Mesenchymal stem cell (in vitro differentiated cells and primary cell): Measurements from ENCODE around the gene SEZ6.

ENCODE experiments used
- DNase-seq: peaks from one replicate; pipeline ENCODE4 v3.0.0-alpha.2; 2013
- H2AFZ ChIP-seq: one replicate; pipeline ENCODE4 v1.6.1; 2013; ENCODE audit warnings: low read depth, mild to moderate bottlenecking, control low read depth, inconsistent platforms, low read length, moderate library complexity
- H2AK5ac ChIP-seq: 2 replicates; pipeline ENCODE4 v1.6.1; 2013; ENCODE audit warnings: low read length, moderate library complexity, mild to moderate bottlenecking, inconsistent platforms; ENCODE audit not compliant: severe bottlenecking
- H2BK120ac ChIP-seq: one replicate; pipeline ENCODE4 v1.6.1; 2013; ENCODE audit warnings: low read depth, mild to moderate bottlenecking, inconsistent platforms, low read length, moderate library complexity
- H2BK12ac ChIP-seq, 2 experiments: one replicate each; pipeline ENCODE4 v1.6.1; 2013; ENCODE audit warnings: inconsistent platforms in 2 of 2, low read length in 2 of 2, mild to moderate bottlenecking in 2 of 2, moderate library complexity in 2 of 2, control low read depth in 1 of 2
- H2BK15ac ChIP-seq: one replicate; pipeline ENCODE4 v1.6.1; 2013; ENCODE audit warnings: mild to moderate bottlenecking, low read depth, inconsistent platforms; ENCODE audit not compliant: poor library complexity, severe bottlenecking
- H2BK5ac ChIP-seq: 2 replicates; pipeline ENCODE4 v1.6.1; 2013; ENCODE audit warnings: low read depth, mild to moderate bottlenecking, low read length, control low read depth, inconsistent platforms; ENCODE audit not compliant: poor library complexity, severe bottlenecking
- H3K14ac ChIP-seq, 2 experiments: one replicate each; pipeline ENCODE4 v1.6.1; 2013; ENCODE audit warnings: inconsistent platforms in 2 of 2, low read length in 2 of 2, control low read depth in 1 of 2, mild to moderate bottlenecking in 1 of 2, moderate library complexity in 1 of 2
- H3K18ac ChIP-seq, 2 experiments: one replicate each; pipeline ENCODE4 v1.6.1; 2013; ENCODE audit warnings: inconsistent platforms in 2 of 2, low read length in 2 of 2, control low read depth in 1 of 2, low read depth in 1 of 2, mild to moderate bottlenecking in 1 of 2
- H3K23ac ChIP-seq, 2 experiments: one replicate each; pipeline ENCODE4 v1.6.1; 2013; ENCODE audit warnings: inconsistent platforms in 2 of 2, low read length in 2 of 2, mild to moderate bottlenecking in 2 of 2, moderate library complexity in 2 of 2, control low read depth in 1 of 2
- H3K27ac ChIP-seq: 2 replicates; pipeline ENCODE4 v1.5.1; 2013; ENCODE audit warnings: mild to moderate bottlenecking, moderate library complexity, low read length, control low read depth, inconsistent platforms; ENCODE audit not compliant: poor library complexity, severe bottlenecking
- H3K27me3 ChIP-seq, 2 experiments: 2 replicates each; pipeline versions ENCODE4 v1.6.1 to v1.7.0; 2013; ENCODE audit warnings: low read length in 2 of 2, mild to moderate bottlenecking in 2 of 2, moderate library complexity in 2 of 2, control low read depth in 1 of 2, inconsistent platforms in 1 of 2; ENCODE audit not compliant: control insufficient read depth in 1 of 2, insufficient read depth in 1 of 2
- H3K36me3 ChIP-seq, 2 experiments: 2 replicates each; pipeline versions ENCODE4 v1.6.1 to v1.7.0; 2013; ENCODE audit warnings: low read length in 2 of 2, control low read depth in 1 of 2, inconsistent platforms in 1 of 2, low read depth in 1 of 2, mild to moderate bottlenecking in 1 of 2; ENCODE audit not compliant: insufficient read depth in 2 of 2, control insufficient read depth in 1 of 2
- H3K4ac ChIP-seq, 2 experiments: one replicate each; pipeline ENCODE4 v1.6.1; 2013; ENCODE audit warnings: inconsistent platforms in 2 of 2, low read length in 2 of 2, mild to moderate bottlenecking in 2 of 2, moderate library complexity in 2 of 2, control low read depth in 1 of 2, low read depth in 1 of 2
- H3K4me1 ChIP-seq: 2 replicates; pipeline ENCODE4 v1.6.1; 2013; ENCODE audit warnings: low read depth, low read length, control low read depth; ENCODE audit not compliant: control insufficient read depth, insufficient read depth
- H3K4me2 ChIP-seq: 2 replicates; pipeline ENCODE4 v1.6.1; 2013; ENCODE audit warnings: low read length, mild to moderate bottlenecking, inconsistent platforms; ENCODE audit not compliant: poor library complexity, severe bottlenecking
- H3K4me3 ChIP-seq, 2 experiments: 2 replicates each; pipeline versions ENCODE4 v1.5.1 to v1.7.0; 2013; ENCODE audit warnings: low read length in 2 of 2, mild to moderate bottlenecking in 2 of 2, control low read depth in 1 of 2, low read depth in 1 of 2; ENCODE audit not compliant: insufficient read depth in 1 of 2
- H3K79me1 ChIP-seq: replicated peaks from 2 replicates; pipeline ENCODE4 v1.6.1; 2013; ENCODE audit warnings: mild to moderate bottlenecking, control low read depth, low read length, inconsistent platforms; ENCODE audit not compliant: poor library complexity, severe bottlenecking
- H3K9ac ChIP-seq: 2 replicates; pipeline ENCODE4 v1.7.0; 2013; ENCODE audit warnings: mild to moderate bottlenecking, low read length, moderate library complexity
- H3K9me3 ChIP-seq: 2 replicates; pipeline ENCODE4 v1.7.0; 2013; ENCODE audit warnings: mild to moderate bottlenecking, low read length; ENCODE audit not compliant: control insufficient read depth
- H4K8ac ChIP-seq: one replicate; pipeline ENCODE4 v1.6.1; 2013; ENCODE audit warnings: inconsistent platforms, mild to moderate bottlenecking, low read length, moderate library complexity
- H4K91ac ChIP-seq: one replicate; pipeline ENCODE4 v1.6.1; 2013; ENCODE audit warnings: mild to moderate bottlenecking, low read length, inconsistent platforms
- WGBS: methylation state at CpG from one replicate; pipeline ENCODE4 v1.1.7; 2013; ENCODE audit warnings: mixed read lengths; 5-methylcytosine and 5-hydroxymethylcytosine counted together

Gene SEZ6

DNA sequence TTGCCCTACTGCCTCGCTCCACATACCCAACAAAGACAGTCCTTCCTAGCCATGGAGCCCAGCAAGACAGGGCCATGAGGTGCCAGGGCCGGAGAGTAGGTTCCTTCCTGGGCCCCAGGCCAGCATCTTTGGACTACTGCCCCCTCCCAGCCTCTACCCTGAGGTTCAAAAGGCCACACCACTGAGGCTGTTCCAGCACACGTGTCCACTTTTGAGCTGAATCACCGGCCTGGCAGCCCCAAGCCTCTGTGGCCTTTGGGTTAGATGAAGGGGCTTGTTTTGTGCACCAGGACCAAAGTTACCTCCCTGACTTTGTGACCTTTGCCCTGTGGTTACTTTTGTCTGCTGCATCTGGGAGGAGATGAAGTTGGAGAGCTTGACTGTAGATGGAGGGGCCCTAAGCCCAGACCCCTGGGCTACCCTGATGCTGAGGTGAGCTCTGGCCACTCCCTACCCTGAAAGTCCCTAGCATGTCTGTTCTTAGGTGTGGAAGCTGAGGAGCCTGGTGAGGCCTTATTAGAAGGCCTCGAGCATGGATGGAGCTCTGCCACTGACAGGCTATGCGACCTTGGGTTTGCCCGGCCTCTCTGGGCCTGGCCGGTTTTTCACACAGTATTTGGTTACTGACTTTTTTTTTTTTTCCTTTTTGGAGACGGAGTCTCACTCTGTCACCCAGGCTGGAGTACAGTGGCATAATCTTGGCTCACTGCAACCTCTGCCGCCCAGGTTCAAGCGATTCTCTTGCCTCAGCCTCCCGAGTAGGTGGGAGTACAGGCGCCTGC is 12.0 kb downstream of the SEZ6 start:
- Histone ChIP-seq H3K18ac (no peak overlapping the region), H3K9ac (no peak overlapping the region), H3K23ac (no peak overlapping the region), H3K4me2 (no peak overlapping the region), H4K8ac (no peak overlapping the region), H3K79me1 (no peaks in the 10 kb centered on the region), H3K27ac (no peak overlapping the region), H2BK5ac (no peak overlapping the region), H3K36me3 (no peaks in the 10 kb centered on the region), H2BK12ac (no peak overlapping the region), H2AFZ (no peak overlapping the region), H3K14ac (no peak overlapping the region), H2BK15ac (no peak overlapping the region), H3K4ac (no peak overlapping the region), H3K9me3 (no peaks in the 10 kb centered on the region), H2BK120ac (no peak overlapping the region), H3K4me3 (no peak overlapping the region), H2AK5ac (no peak overlapping the region), H3K4me1 (peaks cover 1% of the 10 kb centered on the region), H4K91ac (no peak overlapping the region), H3K27me3 (peaks cover 33 to 70% of the 10 kb centered on the region in 2 experiments)
- 88% methylated on average over 13 of the region's 13 CpGs for WGBS
- no peak for DNase-seq

DNA sequence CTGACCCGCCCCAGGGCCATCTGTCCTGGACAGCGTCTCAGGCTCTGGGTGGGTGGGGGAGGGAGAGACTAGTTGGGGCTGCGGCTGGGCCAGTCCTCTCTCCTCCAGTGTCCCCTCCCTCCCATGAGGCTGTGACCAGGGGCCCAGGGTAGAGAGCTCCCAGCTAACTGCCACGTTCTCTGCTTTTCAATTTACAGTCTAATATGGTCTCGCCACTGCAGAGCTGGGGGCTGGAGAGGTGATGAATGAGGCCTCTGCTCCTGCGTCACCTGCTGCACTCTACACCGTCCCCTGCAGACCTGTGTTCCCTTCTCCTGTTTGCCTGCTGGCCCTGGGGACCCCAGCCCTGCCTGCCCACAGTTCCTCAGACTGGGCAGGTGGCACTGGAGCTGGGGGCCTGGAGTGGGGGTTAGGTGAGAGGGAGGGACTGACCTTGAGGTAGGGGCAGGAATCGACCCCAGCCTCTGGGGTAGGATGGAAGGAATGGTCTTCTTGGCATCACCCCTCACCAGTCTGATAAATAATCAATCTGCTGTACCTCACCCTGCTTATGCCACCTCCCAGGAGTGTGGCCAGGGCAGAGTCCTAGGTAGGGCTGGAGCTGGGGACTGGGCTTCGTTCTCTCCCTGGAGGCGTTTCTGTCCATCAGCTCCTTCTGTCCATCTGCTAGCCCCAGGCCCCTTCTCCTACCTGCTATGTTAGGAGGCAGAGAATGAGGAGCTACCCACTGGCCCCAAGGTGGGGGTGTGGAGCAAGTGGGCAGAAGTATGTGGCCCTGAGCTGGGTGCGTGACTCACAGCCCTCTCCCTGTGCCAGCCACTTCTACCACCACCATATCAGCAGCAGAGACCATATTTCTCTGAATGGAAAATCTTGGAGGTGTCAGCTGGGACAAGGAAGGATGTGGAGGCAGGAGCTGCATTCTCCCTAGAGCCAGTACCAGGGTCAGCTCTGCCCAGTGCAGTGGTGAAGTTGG is 12.9 kb downstream of the SEZ6 start:
- Histone ChIP-seq H2BK15ac (no peak overlapping the region), H3K79me1 (no peaks in the 10 kb centered on the region), H2BK5ac (no peak overlapping the region)

DNA sequence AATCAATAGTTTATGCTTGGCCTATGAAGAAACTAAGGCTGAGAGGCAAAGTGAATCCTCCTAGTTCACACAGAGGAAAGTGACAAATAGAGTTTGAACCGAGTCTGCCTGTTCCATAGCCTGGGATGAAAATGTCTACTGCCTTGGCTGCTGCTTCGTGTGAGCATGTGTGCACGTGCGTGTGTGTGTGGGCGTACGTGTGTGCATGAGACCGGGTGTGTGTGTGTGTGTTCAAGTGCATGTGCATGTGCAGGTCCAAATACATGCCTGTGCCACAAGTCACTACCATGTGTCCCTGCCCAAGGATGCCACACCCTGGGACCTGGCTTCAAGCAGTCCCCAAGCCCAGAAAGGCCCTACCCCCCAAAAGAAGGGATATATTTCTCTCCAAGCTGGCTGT is 13.6 kb downstream of the SEZ6 start:
- peaks cover 30 to 70% of the 10 kb centered on the region in 2 experiments for H3K27me3 ChIP-seq
- H3K4me3 ChIP-seq, result no peak overlapping the region
- H3K14ac ChIP-seq, result peak overlapping the region in 1 of 2 experiments; percentile 16
- H3K9me3 ChIP-seq, result no peaks in the 10 kb centered on the region
- no peak overlapping the region for H2AFZ ChIP-seq
- H3K4me1 ChIP-seq, result peaks cover 2% of the 10 kb centered on the region
- no peak overlapping the region for H2BK15ac ChIP-seq
- H3K79me1 ChIP-seq, result no peaks in the 10 kb centered on the region
- H3K18ac ChIP-seq, result no peak overlapping the region
- H3K23ac ChIP-seq, result no peak overlapping the region
- H3K9ac ChIP-seq, result no peak overlapping the region
- no peak overlapping the region for H2BK120ac ChIP-seq
- no peak for DNase-seq
- no peak overlapping the region for H2AK5ac ChIP-seq
- no peak overlapping the region for H3K4ac ChIP-seq
- no peak overlapping the region for H3K27ac ChIP-seq
- H3K4me2 ChIP-seq, result no peak overlapping the region
- no peak overlapping the region for H4K8ac ChIP-seq
- no peaks in the 10 kb centered on the region for H3K36me3 ChIP-seq
- no peak overlapping the region for H2BK12ac ChIP-seq
- WGBS, result 91% methylated on average over 4 of the region's 7 CpGs
- H4K91ac ChIP-seq, result no peak overlapping the region
- H2BK5ac ChIP-seq, result no peak overlapping the region

More for the DNA sequence above, 12.9 kb downstream of the SEZ6 start:
- H3K27me3 ChIP-seq, result peaks cover 30 to 70% of the 10 kb centered on the region in 2 experiments
- H3K4ac ChIP-seq, result no peak overlapping the region
- no peak overlapping the region for H3K23ac ChIP-seq
- no peak overlapping the region for H2BK12ac ChIP-seq
- H2BK120ac ChIP-seq, result no peak overlapping the region
- H3K36me3 ChIP-seq, result no peaks in the 10 kb centered on the region
- H2AFZ ChIP-seq, result no peak overlapping the region
- no peak for DNase-seq
- 75% methylated on average over 7 of the region's 11 CpGs for WGBS
- peaks cover 2% of the 10 kb centered on the region for H3K4me1 ChIP-seq
- no peak overlapping the region for H3K4me2 ChIP-seq
- no peak overlapping the region for H3K18ac ChIP-seq
- no peak overlapping the region for H4K91ac ChIP-seq
- no peak overlapping the region for H2AK5ac ChIP-seq
- H4K8ac ChIP-seq, result no peak overlapping the region
- H3K9ac ChIP-seq, result no peak overlapping the region
- no peaks in the 10 kb centered on the region for H3K9me3 ChIP-seq
- H3K27ac ChIP-seq, result no peak overlapping the region
- no peak overlapping the region for H3K4me3 ChIP-seq
- no peak overlapping the region for H3K14ac ChIP-seq

DNA sequence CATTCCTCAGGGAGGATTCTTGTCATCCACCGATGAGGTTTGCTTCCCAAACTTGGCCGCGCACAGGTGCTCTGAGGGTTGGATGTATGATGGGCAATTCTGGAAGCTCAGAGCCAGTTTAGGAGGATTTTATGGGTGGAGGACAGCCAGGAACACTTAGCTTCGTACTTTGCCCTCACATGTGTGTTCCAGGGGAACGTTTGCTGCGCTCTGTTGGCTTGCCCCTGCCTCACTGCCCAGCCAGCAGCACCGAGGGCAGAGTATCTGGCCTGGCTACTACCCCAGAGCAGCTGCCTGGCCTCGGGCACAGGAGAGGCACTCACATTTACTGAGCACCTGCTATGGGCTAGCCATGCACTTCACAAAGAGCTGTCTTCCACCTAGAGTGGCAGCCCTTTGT is 14.1 kb downstream of the SEZ6 start:
- 85% methylated on average over 8 of the region's 8 CpGs for WGBS
- Histone ChIP-seq H2BK5ac (no peak overlapping the region), H3K23ac (no peak overlapping the region)

More for the DNA sequence above, 14.1 kb downstream of the SEZ6 start:
- Histone ChIP-seq H3K9me3 (no peaks in the 10 kb centered on the region), H3K79me1 (no peaks in the 10 kb centered on the region), H4K91ac (no peak overlapping the region), H3K4me3 (no peak overlapping the region), H2AFZ (no peak overlapping the region), H2AK5ac (no peak overlapping the region), H3K4ac (no peak overlapping the region), H3K4me1 (peaks cover 2% of the 10 kb centered on the region), H3K14ac (no peak overlapping the region), H4K8ac (no peak overlapping the region), H3K4me2 (no peak overlapping the region), H3K27me3 (peaks cover 28 to 70% of the 10 kb centered on the region in 2 experiments), H3K9ac (no peak overlapping the region), H3K36me3 (no peaks in the 10 kb centered on the region), H3K27ac (no peak overlapping the region), H3K18ac (no peak overlapping the region), H2BK120ac (no peak overlapping the region), H2BK12ac (no peak overlapping the region), H2BK15ac (no peak overlapping the region)
- DNase-seq, result no peak
